Measurements from ENCODE around the gene CPNE5.

Gene CPNE5

GRCh38 chr6:36695414-36695813 is 143.8 kb downstream of the CPNE5 start:
- Histone ChIP-seq H3K27ac (replicated peaks) (no peak overlapping the region), H3K27me3 (ENCODE audit: insufficient read depth, poor library complexity, severe bottlenecking) (no peaks in the 10 kb centered on the region), H3K4me3 (replicated peaks; ENCODE audit: insufficient read depth, low read length) (no peak overlapping the region)
- no peak for TF ChIP-seq POLR2AphosphoS5 (IDR thresholded peaks at IDR 0.05; ENCODE audit: low read depth)
- no peak for TF ChIP-seq REST (IDR thresholded peaks at IDR 0.05; ENCODE audit: insufficient replicate concordance, low read depth)
- no peak for TF ChIP-seq GABPA (IDR thresholded peaks at IDR 0.05; ENCODE audit: low read depth)
- TF ChIP-seq SPI1 (IDR thresholded peaks at IDR 0.05; ENCODE audit: borderline replicate concordance, low read depth), result no peak
- no peak for TF ChIP-seq CTCF (IDR thresholded peaks at IDR 0.05; ENCODE audit: insufficient read depth, low read length)
- no peak for DNase-seq (ENCODE audit: low read depth in 1 of 2, low spot score in 1 of 2)

GRCh38 chr6:36694616-36695015 is 144.6 kb downstream of the CPNE5 start:
- TF ChIP-seq SPI1 (IDR thresholded peaks at IDR 0.05; ENCODE audit: borderline replicate concordance, low read depth) (no peak), POLR2AphosphoS5 (IDR thresholded peaks at IDR 0.05; ENCODE audit: low read depth) (no peak), REST (IDR thresholded peaks at IDR 0.05; ENCODE audit: insufficient replicate concordance, low read depth) (no peak), CTCF (IDR thresholded peaks at IDR 0.05; ENCODE audit: insufficient read depth, low read length) (no peak), GABPA (IDR thresholded peaks at IDR 0.05; ENCODE audit: low read depth) (no peak)
- Histone ChIP-seq H3K4me3 (replicated peaks; ENCODE audit: insufficient read depth, low read length) (no peak overlapping the region), H3K27ac (replicated peaks) (no peak overlapping the region), H3K27me3 (ENCODE audit: insufficient read depth, poor library complexity, severe bottlenecking) (no peaks in the 10 kb centered on the region)
- no peak for DNase-seq (ENCODE audit: low read depth in 1 of 2, low spot score in 1 of 2)

- Histone ChIP-seq H3K4me3 (replicated peaks; ENCODE audit: insufficient read depth, low read length) (no peak overlapping the region), H3K27me3 (ENCODE audit: insufficient read depth, poor library complexity, severe bottlenecking) (no peaks in the 10 kb centered on the region), H3K27ac (replicated peaks) (peak overlapping the region; percentile 75)
- no peak for DNase-seq (ENCODE audit: low read depth in 1 of 2, low spot score in 1 of 2)
- TF ChIP-seq GABPA (IDR thresholded peaks at IDR 0.05; ENCODE audit: low read depth) (no peak), CTCF (IDR thresholded peaks at IDR 0.05; ENCODE audit: insufficient read depth, low read length) (no peak), SPI1 (IDR thresholded peaks at IDR 0.05; ENCODE audit: borderline replicate concordance, low read depth) (no peak), REST (IDR thresholded peaks at IDR 0.05; ENCODE audit: insufficient replicate concordance, low read depth) (no peak), POLR2AphosphoS5 (IDR thresholded peaks at IDR 0.05; ENCODE audit: low read depth) (no peak)
Observed at GRCh38 chr6:36692861-36693702, 146.2 kb downstream of the CPNE5 start.
